Retinal pigment epithelial cell (primary cell): ENCODE data around the gene LRRC39.
"Not testable (repeated sequence)": the region's sequence is repeated elsewhere in the genome, so short reads cannot be mapped to it uniquely, and the experiment has no call there.

Experiments used
- DNase-seq: peaks from one replicate; pipeline ENCODE4 v3.0.0-alpha.2; 2010; ENCODE audit warnings: low read depth
- H3K4me3 ChIP-seq: 2 replicates; pipeline ENCODE4 v1.5.1; 2011; ENCODE audit warnings: mild to moderate bottlenecking, low read length, control low read depth, moderate library complexity
- CTCF ChIP-seq: conservative IDR thresholded peaks from 2 replicates; pipeline ENCODE4 v1.5.1; 2011; ENCODE audit warnings: low read depth, low read length, control low read depth, inconsistent platforms

Gene LRRC39

GRCh38 chr1:100206301-100206700 is 28.2 kb upstream of the LRRC39 start:
- no peak overlapping the region for H3K4me3 ChIP-seq
- no peak for TF ChIP-seq CTCF
- DNase-seq: no peak

GRCh38 chr1:100205593-100205992 is 27.5 kb upstream of the LRRC39 start:
- DNase-seq, H3K4me3 ChIP-seq: not testable (repeated sequence)

- H3K4me3 ChIP-seq, DNase-seq: not testable (repeated sequence)
Measured at GRCh38 chr1:100205103-100205502, 27.0 kb upstream of the LRRC39 start.

- DNase-seq, H3K4me3 ChIP-seq: not testable (repeated sequence)
Measured at GRCh38 chr1:100202703-100203102, 24.6 kb upstream of the LRRC39 start.

- not testable (repeated sequence) for DNase-seq, H3K4me3 ChIP-seq
Measured at GRCh38 chr1:100200060-100200459, 22.0 kb upstream of the LRRC39 start.

GRCh38 chr1:100198596-100198995 is 20.5 kb upstream of the LRRC39 start:
- no peak for DNase-seq
- TF ChIP-seq CTCF: no peak
- H3K4me3 ChIP-seq: no peak overlapping the region

- TF ChIP-seq CTCF: no peak
- no peak overlapping the region for H3K4me3 ChIP-seq
- DNase-seq: peak; percentile 85
Measured at GRCh38 chr1:100188617-100189016, 10.6 kb upstream of the LRRC39 start.

GRCh38 chr1:100187912-100188311 is 9.9 kb upstream of the LRRC39 start:
- peak; percentile 48 for DNase-seq
- H3K4me3 ChIP-seq: no peak overlapping the region
- TF ChIP-seq CTCF: no peak

GRCh38 chr1:100184536-100184935 is 6.5 kb upstream of the LRRC39 start:
- no peak for TF ChIP-seq CTCF
- no peak for DNase-seq
- H3K4me3 ChIP-seq: no peak overlapping the region
